HL-60 (cell line): ENCODE measurements around the gene FBXO15.

ENCODE experiments used
- CTCF ChIP-seq: IDR thresholded peaks from one replicate; pipeline ENCODE4 v1.5.1; 2011; ENCODE audit warnings: low read length, control low read depth, inconsistent platforms; ENCODE audit not compliant: insufficient read depth
- REST ChIP-seq: IDR thresholded peaks from 2 replicates; pipeline ENCODE4 v1.6.1; 2012; ENCODE audit warnings: low read depth; ENCODE audit not compliant: insufficient replicate concordance

GRCh38 chr18:74147491-74147778 is 199 bp downstream of the FBXO15 start:
- TF ChIP-seq REST = no peak
- TF ChIP-seq CTCF = no peak
